CD4-positive, alpha-beta T cell treated with Interleukin-1 beta for 1 hour (primary cell): ENCODE data around the gene BFSP1.

Experiments
- DNase-seq, 2 donors: peaks; one replicate each; pipeline ENCODE4 v3.0.0-alpha.2; 2020 to 2022

The BFSP1 gene

DNA sequence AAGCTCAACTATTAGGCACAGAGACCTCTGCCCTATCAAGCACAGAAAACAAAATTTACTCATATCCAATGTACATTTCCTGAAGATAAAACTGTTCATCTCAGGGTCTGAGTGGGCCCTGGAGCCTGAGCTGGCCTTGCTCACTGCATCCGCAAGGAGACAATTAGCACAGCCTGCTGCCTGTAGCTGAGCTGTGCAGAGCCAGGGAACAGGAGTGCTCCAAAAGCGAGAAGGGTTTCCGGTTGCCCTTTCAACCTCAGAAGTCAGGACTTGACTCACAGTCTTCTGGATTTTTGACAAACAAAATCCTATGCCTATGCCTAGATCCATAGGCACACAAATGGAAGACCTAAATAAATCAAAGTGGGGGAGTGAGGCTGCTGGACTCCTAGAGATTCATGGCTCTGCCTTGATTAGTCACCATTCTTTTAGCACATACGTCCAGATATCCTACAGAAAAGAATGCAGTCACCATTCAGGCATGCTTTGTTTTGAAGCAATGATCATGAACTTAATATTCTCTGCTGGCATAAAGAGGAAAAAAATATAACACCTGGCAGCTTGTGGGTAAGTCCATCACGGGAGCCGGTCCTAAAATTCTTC is 73.5 kb downstream of the BFSP1 start:
- DNase-seq, result no peak

DNA sequence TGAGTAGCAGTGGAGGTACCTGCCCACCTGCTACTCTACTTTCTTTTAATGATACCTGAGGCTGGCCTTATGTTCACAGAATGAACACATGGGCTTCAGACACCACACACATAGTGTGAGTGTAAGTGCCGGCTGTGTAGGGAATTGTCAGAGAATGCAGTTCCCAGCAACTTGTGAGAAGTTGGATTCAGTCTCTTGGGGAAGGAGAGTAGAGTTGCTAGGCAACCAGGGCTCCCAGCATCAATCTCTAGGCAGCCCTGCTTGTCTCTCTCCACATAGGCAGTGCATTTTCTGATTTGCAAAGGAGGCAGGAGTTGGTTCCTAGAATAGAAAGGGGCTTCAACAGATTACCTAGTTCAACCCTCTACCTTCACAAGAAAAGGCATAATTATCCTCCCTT is 74.1 kb downstream of the BFSP1 start:
- no peak for DNase-seq

DNA sequence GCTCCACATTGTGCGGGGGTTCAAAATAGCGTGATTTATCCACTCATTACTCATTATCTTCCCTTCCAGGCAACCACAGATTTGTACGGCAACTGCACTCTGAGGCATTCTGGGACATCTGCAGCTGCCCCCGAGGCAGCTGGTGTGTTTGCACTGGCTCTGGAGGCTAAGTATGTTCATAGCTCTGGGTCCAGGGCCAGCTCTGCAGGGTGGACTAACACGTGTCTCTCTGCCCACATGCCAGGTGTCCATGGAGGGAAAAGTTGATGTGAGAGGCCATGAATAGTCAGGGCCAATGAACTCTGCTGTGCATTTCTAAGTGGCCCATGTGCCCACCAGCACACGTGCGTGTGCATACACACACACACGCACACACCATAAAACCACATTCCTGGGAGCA is 74.9 kb downstream of the BFSP1 start:
- no peak for DNase-seq

DNA sequence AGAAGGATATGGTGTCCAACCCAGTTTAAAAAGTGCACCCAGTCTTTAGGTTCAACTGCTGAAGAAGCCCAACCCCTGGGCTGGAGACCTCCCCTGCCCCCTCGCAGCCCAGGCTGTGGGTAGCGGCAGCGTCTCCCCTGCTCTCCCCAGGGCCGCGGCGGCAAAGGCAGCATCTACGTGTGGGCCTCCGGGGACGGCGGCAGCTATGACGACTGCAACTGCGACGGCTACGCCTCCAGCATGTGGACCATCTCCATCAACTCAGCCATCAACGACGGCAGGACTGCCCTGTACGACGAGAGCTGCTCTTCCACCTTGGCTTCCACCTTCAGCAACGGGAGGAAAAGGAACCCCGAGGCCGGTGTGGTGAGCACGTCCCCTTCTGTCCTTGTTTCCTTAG is 77.6 kb downstream of the BFSP1 start:
- no peak for DNase-seq

DNA sequence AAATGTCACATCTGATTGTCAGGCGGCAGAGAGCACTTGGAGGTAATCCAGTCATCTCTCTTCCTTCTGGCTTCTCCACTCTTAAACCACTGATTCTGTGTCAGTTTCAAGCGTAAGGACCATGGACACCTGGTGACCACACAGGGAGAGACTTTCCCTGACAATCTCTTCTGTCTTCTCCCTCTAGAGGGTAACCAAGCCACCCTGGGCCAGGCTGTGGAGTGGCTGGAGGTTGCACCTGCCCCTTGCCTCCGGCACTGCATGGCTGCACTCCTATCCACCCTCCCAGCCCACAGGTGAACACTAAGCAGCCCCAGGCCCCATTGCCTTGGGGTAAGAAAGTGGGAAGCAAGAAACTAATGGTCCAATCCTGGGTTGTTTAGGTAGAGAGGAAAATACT is 78.7 kb downstream of the BFSP1 start:
- no peak for DNase-seq

DNA sequence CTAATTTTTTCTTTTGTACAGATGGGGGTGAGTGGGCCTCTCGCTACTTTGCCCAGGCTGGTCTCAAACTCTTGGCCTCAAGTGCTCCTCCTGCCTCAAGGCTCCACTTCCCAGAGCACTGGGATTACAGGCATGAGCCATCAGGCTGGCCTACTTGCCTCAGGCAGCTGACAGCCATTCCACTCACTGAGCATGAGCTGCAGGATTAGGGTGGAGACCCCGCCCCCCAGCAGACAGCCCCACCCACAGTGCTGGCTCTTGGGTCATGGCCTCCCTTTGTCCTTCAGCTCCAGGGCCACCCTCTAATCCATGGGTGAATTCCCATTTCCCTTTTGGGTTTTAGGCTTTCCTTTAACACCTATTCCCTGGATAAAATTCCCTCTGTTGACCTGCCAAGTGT is 82.1 kb downstream of the BFSP1 start:
- DNase-seq, result no peak

DNA sequence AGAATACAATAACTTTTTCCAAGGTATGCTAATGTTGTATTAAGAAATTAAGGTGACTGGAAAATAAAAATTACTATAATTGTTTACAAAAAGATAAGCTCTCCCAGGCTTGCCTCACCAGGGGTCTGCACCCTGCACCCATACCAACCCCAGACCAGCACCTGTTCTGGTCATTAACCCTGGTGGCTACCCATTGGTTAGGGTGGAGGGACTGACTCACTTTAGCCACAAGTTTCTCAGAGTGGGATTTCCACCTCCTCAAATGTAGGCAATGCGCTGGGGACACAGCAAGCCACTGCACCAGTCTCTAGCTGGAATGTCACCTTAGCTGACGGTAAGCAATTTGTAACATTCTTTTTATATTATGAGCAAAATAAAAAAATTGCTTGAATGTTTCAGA is 83.1 kb downstream of the BFSP1 start:
- DNase-seq, result no peak

DNA sequence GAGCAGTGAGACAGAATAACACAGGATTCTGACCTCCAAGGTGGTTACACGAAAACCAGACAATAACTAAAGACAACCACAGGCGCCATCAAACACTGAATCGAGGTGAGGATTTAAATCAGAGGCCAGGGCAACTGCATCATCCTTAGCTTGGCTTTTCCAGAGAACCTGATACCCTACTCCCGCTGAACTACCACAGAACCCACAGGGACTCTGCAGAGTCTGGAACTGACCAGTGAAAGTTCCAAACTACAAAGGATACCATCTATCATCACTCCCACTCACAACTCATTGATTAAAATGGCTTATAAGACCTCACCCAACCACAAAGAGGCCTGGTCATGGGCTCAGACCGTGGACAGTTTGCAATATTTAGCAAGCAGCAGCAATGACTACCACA is 85.0 kb downstream of the BFSP1 start:
- no peak for DNase-seq

DNA sequence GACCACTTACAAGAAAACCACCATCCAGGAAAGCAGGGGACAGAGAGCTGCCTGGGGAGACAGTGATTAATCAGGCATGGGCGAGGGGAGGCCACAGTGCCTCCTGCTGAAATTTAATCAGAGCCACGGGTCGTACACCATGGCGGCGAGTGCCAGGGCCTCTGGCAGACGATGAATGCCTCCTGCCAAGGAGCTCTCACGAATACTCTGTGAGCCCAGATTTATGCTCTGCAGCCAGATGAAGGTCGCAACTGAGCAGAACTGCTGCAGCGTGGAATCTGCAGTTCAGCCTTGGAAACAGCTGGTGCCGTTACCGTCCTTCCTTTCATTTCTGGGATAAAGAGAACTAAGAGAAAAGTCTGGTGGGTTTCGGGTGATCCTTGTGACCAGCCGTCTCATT is 85.6 kb downstream of the BFSP1 start:
- DNase-seq, result no peak

DNA sequence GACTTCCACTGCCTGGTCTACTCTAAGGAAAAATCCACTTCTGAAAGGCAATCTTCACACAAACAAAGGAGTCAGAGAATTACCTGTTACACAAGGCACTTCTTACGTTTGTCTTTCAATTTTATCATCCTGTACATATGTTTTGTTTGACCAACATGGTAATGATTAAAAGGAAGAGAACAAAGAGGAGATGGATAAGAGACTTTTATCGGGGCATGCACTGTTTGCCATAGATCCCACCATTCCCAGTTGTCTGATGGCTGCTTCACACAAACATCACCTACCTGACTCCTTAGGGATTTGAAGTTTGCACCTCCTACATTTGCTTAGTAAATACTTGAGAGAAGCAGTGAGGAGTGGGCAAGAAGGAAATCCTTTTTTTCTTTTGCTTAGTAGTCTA is 87.1 kb downstream of the BFSP1 start:
- no peak for DNase-seq
